ENCODE data around the gene TAF3. TPM values are rescaled to one million over a fixed set of nuclear protein-coding genes. Genes with fewer than 3 reads are reported as not detected.
"Not testable (repeated sequence)": the region's sequence is repeated elsewhere in the genome, so short reads cannot be mapped to it uniquely, and the experiment has no call there.

Gene TAF3, protein sequence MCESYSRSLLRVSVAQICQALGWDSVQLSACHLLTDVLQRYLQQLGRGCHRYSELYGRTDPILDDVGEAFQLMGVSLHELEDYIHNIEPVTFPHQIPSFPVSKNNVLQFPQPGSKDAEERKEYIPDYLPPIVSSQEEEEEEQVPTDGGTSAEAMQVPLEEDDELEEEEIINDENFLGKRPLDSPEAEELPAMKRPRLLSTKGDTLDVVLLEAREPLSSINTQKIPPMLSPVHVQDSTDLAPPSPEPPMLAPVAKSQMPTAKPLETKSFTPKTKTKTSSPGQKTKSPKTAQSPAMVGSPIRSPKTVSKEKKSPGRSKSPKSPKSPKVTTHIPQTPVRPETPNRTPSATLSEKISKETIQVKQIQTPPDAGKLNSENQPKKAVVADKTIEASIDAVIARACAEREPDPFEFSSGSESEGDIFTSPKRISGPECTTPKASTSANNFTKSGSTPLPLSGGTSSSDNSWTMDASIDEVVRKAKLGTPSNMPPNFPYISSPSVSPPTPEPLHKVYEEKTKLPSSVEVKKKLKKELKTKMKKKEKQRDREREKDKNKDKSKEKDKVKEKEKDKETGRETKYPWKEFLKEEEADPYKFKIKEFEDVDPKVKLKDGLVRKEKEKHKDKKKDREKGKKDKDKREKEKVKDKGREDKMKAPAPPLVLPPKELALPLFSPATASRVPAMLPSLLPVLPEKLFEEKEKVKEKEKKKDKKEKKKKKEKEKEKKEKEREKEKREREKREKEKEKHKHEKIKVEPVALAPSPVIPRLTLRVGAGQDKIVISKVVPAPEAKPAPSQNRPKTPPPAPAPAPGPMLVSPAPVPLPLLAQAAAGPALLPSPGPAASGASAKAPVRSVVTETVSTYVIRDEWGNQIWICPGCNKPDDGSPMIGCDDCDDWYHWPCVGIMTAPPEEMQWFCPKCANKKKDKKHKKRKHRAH
- polyA plus RNA-seq (ENCODE audit: insufficient read length in 3 of 3): 10 to 100 TPM; 11.4 to 12.0 (median 11.5) TPM

GRCh38 chr10:7818295-7819120, at the start of gene TAF3:
TAF3 (plus strand) TSS chr10:7818505; CDS start chr10:7818710, 205 bp downstream.
- peak; percentile 74 to 87 (median 78) for DNase-seq (ENCODE audit: low read depth in 3 of 3, low spot score in 2 of 3)

DNA sequence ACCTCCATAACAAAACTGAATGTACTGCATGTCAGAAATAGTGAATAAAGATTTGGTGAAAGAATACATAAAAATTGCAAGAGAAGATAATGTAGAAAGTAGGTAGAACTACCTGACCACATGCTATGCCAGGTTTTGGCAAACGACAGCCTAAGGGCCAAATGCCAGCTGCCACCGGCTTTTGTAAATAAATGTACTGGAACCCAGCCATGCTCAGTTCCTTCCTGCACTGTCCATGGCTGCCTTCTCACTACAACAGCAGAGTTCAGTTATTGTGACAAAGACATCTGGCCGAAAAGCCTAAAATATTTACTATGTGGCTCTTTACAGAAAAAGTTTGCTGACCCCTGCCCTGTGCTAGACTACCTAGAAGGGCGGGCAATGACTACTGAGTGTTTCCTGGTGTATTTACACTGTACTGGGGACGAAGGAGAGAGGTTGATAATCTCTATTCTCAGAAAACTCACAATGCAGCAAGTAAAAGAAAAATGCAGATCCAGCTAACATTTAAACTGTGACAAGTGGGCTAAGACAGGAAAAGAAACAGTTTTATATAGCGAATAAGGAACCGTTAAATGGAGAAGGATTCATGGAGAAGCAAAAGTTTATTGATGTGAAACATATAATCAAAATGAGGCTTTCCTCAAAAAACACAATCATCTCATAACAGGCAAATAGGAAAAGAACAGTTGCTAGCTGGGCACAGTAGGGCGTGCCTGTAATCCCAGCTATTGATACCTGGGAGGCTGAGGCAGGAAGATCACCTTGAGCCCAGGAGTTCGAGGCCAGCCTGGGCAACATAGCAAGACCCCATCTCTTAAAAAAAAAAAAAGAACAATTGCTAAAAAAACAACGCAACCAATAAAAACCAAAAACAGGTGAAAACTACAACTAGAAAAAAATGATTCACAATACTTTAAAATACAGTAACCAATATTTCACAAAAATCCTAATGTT, 44.2 kb upstream of the TAF3 start:
- no peak for DNase-seq (ENCODE audit: low read depth in 3 of 3, low spot score in 2 of 3)

DNA sequence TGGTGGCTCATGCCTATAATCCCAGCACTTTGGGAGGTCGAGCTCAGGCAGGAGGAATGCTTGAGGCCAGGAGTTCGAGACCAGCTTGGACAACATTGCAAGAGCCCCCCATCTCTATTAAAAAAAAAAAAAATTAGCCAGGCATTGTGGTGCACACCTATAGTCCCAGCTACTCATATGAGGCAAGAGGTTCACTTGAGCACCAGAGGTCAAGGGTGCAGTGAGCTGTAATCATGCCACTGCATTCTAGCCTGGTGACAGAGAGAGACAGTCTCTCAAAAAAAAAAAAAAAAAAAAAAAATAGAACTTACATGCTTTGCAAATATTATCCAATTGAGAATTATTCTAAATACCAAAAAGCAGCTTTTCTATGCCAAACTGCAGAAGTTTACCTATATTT, 41.5 kb upstream of the TAF3 start:
- no peak for DNase-seq (ENCODE audit: low read depth in 3 of 3, low spot score in 2 of 3)

- not testable (repeated sequence) for DNase-seq (ENCODE audit: low read depth in 3 of 3, low spot score in 2 of 3)
Measured at GRCh38 chr10:7782194-7782593, 36.1 kb upstream of the TAF3 start.

GRCh38 chr10:7786430-7786829, 31.9 kb upstream of the TAF3 start:
- no peak for DNase-seq (ENCODE audit: low read depth in 3 of 3, low spot score in 2 of 3)

DNA sequence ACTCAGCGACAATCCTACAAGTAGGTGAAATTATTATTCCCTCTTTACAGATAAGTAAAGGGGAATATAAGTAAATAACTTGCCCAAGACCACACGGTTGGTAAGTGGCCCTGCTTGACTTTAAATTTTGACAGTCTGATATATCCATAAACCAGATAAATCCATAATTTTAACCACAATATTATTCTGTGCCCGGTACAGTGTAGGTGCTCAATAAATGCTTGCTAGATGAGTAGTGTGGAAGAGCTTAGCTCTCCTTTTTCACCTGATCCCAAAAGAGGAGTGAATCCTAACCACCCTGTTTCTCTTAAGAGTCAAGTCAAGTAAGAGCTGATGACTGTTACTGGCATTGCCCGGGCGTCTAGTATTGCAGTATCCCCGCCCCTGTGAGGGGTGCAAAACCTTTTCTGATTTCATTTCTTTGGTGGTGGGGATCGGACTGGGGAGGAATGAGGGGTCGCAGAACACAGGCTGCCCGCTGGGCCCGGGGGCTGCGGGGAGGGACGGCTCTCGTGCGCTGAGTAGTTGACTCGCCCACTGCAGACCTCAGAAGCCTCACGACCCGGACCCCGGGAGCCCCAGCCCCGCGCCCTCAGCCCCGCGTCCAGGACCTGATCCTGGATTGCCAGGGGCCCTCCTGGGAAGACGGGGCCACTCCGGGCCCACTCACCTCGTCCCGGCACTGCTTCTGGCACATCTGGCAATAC, 31.0 kb upstream of the TAF3 start:
- DNase-seq (ENCODE audit: low read depth in 3 of 3, low spot score in 2 of 3): no peak

DNA sequence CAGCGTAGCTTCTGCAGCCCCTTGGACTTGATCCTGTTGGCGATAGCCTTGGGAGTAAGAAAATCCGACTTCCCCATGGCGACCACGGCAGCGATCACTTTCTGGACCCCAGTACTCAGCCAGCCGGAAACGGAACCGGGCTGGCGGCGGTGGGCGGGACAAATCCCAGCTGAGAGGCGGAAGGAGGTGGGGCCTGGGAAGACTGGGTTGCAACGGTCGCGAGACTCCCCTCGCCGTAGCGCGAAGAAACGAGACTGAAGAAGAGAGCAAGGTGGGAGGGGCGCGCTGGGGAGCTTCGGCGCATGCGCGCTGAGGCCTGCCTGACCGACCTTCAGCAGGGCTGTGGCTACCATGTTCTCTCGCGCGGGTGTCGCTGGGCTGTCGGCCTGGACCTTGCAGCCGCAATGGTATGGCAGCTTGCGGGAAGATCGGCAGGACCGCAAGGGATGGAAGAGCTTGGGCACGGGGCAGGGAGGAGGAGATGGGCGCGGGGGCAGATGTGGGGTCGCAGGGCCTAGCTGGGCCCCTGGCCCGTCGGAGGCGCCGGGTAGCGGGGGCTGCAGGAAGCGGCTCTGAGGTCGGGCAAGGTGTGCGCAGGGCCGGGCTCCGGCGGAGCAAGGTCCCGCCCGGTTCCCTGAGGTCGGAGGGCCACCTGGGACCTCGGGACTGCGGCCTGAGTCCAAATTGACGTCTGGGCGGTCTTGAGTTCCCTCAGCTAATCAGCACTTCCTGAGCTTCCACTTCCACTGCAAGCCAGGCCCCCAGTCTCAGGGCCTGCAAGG, 30.3 kb upstream of the TAF3 start, which contains the start of the genes ATP5F1C and KIN:
TSS of gene ATP5F1C (plus strand) at position 321 of the 782 bp plus-strand sequence. CDS start at position 352, 31 bp downstream.
TSS of gene KIN (minus strand) at position 137 of the 782 bp plus-strand sequence. CDS start at position 77, 60 bp downstream.
- DNase-seq (ENCODE audit: low read depth in 3 of 3, low spot score in 2 of 3): peak; percentile 92 to 96 (median 93)

DNA sequence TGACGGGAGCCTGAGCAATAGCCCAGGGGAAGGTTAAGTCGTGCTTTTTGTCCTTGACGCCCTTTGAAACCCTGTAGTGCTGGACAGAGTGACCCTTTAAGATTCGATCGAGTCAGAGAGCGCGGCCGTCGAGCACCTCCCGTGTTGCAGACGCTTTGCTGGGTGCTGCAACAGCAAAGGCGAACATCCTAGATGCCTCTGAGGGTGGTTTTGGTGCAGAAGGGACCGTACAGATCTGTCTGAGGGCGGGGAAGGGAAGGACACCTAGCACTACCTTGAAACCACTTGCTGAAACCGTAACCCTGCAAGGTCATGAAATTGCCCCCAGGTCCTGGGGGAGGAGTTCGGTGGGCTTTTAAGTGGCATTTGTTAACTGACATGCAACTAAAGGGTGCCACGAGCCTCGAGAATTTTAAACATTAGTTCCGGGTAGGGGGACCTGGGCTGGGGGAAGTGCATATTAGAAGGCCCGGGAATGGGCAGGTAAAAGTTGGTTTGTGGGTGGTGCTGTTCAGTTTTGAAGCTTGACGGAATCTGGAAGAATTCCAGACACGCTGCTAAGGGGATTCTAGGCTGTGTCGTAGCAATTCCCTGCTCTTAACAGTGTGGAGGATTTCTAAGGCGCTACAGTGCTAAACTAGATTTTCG, 29.5 kb upstream of the TAF3 start:
- peak in 2 of 3 donors; percentile 29 to 32 for DNase-seq (ENCODE audit: low read depth in 3 of 3, low spot score in 2 of 3)

DNA sequence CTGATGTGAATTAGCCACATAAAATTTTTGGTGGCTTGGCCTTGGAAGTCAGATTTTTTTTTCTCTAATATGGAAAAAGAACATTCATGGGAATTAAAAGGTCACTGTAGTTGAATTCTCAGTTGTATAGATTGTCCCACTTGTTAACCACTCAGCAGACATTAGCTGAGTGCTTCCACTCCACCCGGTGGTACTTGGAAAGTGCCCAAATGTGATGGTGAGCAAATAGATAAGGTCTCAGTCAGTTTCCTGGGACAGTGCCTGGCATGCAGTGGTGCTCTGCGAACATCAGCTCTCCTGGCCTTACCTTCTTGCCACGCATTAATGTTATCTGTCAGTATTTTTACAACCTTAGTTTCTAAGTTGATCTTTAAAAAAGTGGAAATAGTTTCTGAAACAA, 28.9 kb upstream of the TAF3 start:
- DNase-seq (ENCODE audit: low read depth in 3 of 3, low spot score in 2 of 3): no peak

- no peak for DNase-seq (ENCODE audit: low read depth in 3 of 3, low spot score in 2 of 3)
Measured at GRCh38 chr10:7792541-7792940, 25.8 kb upstream of the TAF3 start.

DNA sequence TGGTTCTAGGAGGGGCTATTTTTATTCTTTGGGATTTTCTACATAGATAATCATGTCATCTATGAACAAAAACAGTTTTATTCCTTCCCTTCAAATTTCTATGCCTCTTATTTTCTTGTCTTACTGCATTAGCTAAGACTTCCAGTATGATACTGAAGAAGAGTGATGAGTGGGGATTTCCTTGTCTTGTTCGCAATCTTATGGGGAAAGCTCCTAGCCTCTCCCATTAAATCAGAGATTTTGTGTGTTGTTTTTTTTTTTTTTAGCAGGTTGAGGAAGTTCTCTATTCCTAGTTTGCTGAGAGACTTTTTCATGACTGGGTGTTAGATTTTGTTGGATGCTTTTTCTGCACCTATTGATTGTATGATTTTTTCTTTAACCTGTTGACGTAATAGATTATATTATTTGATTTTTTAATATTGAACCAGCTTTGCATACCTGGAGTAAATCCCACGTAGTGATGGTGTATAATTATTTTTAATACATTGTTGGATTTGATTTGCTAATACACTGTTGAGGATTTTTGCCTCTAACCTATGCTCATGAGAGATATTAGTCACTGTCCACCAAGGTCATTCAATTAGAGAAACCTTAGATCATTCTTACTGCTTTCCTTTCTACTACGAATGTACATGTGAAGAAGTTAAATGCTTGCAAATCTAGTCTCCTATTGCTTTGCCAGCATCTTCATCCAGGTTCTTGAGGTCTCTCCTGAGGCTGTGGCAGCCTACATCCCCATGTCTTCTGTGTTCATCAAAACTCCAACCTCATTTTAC, 23.9 kb upstream of the TAF3 start:
- DNase-seq (ENCODE audit: low read depth in 3 of 3, low spot score in 2 of 3): no peak

DNA sequence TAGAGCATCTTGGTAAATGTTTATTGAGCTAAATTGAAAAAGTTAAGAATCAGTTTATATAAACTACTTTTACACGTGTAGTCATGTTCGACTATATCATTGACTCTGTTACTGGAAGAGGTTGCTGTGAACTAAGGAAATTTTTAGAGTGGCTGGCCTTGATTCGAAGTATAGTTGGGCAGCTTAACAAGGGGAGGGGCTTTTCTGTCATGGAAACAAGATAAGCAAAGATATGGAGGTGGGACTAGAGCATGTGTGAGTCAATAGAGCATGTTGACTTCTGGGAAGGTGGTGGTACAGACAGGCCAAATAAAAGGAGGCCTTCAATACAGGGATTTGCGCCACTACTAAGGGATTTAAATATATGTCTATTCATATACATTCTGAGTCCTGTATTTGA, 22.7 kb upstream of the TAF3 start:
- no peak for DNase-seq (ENCODE audit: low read depth in 3 of 3, low spot score in 2 of 3)

GRCh38 chr10:7797582-7797981, 20.7 kb upstream of the TAF3 start:
- no peak for DNase-seq (ENCODE audit: low read depth in 3 of 3, low spot score in 2 of 3)

DNA sequence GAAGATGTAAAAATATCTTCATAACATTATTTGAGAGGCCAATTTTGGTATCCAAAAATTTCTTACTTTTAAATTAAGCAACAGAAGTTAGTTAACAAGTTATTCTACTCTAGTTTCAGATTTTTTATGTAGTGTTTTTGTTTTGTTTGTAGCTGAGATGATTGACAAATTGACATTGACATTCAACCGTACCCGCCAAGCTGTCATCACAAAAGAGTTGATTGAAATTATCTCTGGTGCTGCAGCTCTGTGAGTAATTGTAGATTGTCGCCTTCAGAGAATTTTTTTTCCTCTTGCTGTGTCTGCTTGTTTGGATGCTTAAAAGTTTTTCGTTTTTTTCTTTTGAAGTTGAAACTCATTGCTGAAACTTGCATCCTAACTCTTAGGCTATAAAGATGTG, 15.7 kb upstream of the TAF3 start:
- DNase-seq (ENCODE audit: low read depth in 3 of 3, low spot score in 2 of 3): no peak

GRCh38 chr10:7804216-7804615, 14.1 kb upstream of the TAF3 start:
- DNase-seq (ENCODE audit: low read depth in 3 of 3, low spot score in 2 of 3): no peak

DNA sequence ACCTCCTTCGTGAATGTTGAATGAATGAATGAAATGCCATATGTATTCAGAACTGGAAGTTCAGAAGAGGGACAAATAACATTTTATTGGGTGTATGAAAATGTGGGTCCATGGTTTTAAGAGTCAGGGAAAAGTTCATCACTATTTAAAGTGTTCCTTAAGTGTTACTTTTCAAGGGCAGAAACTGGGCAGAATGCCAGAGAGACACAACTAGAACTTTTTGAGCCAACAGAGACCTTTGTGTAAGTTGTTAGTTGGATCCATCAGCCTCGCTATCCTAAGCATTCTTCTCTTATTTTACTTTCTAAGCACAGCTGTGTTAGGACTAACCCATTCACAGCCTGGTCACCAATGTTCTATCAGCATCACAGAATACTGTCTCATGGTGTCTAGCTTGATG, 13.6 kb upstream of the TAF3 start:
- DNase-seq (ENCODE audit: low read depth in 3 of 3, low spot score in 2 of 3): no peak

Data from right renal cortex interstitium (tissue), 3 donors.